Measurements from ENCODE around the gene TRIM69.
"Not testable (repeated sequence)": the region's sequence is repeated elsewhere in the genome, so short reads cannot be mapped to it uniquely, and the experiment has no call there.

The TRIM69 gene

DNA sequence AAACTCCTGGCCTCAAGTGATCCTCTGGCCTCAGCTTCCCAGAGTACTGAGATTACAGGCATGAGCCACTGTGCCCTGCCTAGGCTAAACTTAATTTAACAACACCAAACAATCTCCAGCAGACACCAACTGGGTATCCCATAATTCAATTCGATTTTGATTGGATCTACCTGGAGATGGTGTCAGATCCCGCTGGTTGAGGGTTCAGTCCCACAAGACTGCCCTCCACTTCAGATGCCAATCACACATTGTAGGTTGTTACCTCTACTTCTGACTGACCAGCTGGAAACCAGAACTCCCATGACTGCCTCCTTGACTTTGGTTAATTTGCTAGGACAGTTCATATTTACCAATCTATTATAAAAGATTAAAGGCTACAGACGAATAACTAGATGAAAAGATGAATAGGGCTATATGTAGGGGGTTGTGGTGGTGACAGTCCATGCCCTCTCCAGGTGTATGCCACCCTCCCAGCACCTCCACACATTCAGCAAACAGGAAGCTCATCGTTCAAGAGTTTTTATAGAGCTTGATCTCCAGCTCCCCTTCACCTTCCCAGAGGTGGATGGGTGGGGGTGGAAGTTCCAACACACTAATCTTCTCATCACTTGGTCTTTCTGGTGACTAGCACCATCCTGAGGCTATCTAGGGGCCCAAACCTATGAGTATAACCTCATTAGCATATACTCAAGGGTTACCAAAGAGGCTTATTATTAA lies 15.7 kb upstream of the TRIM69 start:
- H3K4me3 Mint-ChIP-seq: peak overlapping the region; percentile 14
- H3K27me3 Mint-ChIP-seq (ENCODE audit: low read depth): no peaks in the 10 kb centered on the region
- H3K4me1 Mint-ChIP-seq (ENCODE audit: low read depth): peaks cover 70% of the 10 kb centered on the region
- peaks cover 53% of the 10 kb centered on the region for H3K36me3 Mint-ChIP-seq (ENCODE audit: low read depth)
- H3K27ac Mint-ChIP-seq: peak overlapping the region; percentile 97
- no peaks in the 10 kb centered on the region for H3K9me3 Mint-ChIP-seq
- no peak for DNase-seq (ENCODE audit: low spot score)

- peaks cover 39% of the 10 kb centered on the region for H3K36me3 Mint-ChIP-seq (ENCODE audit: low read depth)
- H3K27me3 Mint-ChIP-seq (ENCODE audit: low read depth): no peaks in the 10 kb centered on the region
- no peaks in the 10 kb centered on the region for H3K9me3 Mint-ChIP-seq
- no peak overlapping the region for H3K4me3 Mint-ChIP-seq
- DNase-seq (ENCODE audit: low spot score): no peak
- peak overlapping the region; percentile 97 for H3K27ac Mint-ChIP-seq
- peaks cover 69% of the 10 kb centered on the region for H3K4me1 Mint-ChIP-seq (ENCODE audit: low read depth)
Observed at GRCh38 chr15:44722011-44722410, 14.3 kb upstream of the TRIM69 start.

- no peaks in the 10 kb centered on the region for H3K9me3 Mint-ChIP-seq
- H3K4me1 Mint-ChIP-seq (ENCODE audit: low read depth): peaks cover 55% of the 10 kb centered on the region
- DNase-seq (ENCODE audit: low spot score): no peak
- H3K36me3 Mint-ChIP-seq (ENCODE audit: low read depth): peaks cover 18% of the 10 kb centered on the region
- H3K4me3 Mint-ChIP-seq: peak overlapping the region; percentile 95
- H3K27ac Mint-ChIP-seq: peak overlapping the region; percentile 100
- no peaks in the 10 kb centered on the region for H3K27me3 Mint-ChIP-seq (ENCODE audit: low read depth)
Observed at GRCh38 chr15:44726136-44726535, 10.2 kb upstream of the TRIM69 start.

DNA sequence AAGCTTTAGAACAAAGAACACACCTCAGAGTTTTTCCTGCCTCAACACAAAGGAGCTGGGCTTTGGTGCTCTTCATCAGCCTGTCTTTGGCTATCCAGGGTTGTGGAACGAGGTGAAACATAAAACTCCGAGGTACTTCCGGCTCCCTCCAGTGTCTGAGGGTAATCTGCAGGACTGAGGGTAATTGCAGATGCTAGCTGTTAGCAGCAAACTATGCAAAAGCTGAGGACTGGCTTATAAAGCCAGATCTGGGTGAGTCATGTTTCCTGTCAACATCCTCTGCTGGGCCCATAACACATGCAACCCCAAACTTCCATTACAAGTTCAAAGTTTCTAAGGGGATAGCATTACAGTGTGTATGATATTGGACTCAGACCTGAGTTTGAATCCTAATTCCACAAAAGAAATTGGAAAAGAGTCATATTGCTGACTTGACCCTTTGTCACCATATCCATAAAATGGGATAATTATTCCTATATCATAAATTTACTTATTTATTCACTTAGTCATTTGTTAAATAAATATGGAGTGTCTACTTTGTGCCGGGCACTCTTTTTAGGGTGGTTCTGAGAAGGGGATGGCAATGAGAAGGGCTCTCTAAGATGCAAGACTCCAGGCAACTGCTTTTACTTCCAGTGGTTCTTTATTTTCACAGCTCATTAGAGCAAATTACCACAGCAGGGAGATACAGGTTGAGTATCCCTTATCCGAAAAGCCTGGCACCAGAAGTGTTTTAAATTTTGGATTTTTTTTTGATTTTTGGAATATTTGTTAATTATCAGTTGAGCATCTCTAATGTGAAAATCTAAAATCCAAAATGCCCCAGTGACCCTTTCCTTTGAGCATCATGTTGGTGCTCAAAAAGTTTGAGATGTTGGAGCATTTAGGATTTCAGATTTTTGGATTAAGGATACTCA lies 9.5 kb upstream of the TRIM69 start:
- H3K36me3 Mint-ChIP-seq (ENCODE audit: low read depth): peaks cover 20% of the 10 kb centered on the region
- peak overlapping the region; percentile 100 for H3K27ac Mint-ChIP-seq
- H3K4me3 Mint-ChIP-seq: peak overlapping the region; percentile 95
- peaks cover 57% of the 10 kb centered on the region for H3K4me1 Mint-ChIP-seq (ENCODE audit: low read depth)
- peak; percentile 82 for DNase-seq (ENCODE audit: low spot score)
- H3K27me3 Mint-ChIP-seq (ENCODE audit: low read depth): no peaks in the 10 kb centered on the region
- no peaks in the 10 kb centered on the region for H3K9me3 Mint-ChIP-seq

DNA sequence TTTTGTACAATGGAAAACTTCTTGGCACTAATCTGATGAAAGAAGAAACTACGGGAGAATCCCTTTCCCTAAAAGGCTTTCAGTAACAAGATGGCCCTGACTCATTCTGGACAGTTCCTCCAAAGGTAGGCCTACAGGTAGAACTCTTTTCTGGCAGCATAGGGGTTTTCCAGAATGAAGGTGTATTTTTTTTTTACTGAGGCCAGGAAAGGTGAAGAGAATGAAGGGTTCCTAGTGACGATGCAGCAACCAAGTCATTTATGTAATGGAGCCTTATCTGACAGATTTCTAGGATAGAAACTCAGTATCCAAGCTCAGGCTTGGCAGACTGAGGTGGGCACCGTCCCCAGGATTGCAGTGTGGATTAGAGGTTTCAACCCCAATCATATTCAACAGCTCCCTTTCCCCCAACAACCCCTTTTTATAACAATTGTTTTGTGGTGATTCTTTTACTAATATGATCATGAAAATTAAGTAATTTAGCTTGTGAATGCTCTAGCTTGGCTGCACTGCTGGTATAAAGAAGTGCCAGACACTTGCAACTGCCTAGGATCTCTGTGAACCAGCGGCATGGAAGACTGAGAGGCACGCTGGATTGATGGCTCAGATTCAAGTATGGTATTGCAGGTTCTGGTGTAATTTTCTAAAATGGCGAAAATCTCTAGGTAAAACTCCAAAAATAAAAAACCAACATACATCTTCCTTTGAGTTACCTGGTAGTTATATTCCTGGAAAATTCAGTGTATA lies 8.7 kb upstream of the TRIM69 start:
- Mint-ChIP-seq H3K36me3 (ENCODE audit: low read depth) (peaks cover 26% of the 10 kb centered on the region), H3K27ac (peak overlapping the region; percentile 100), H3K9me3 (no peaks in the 10 kb centered on the region), H3K4me1 (ENCODE audit: low read depth) (peaks cover 56% of the 10 kb centered on the region), H3K4me3 (peak overlapping the region; percentile 95), H3K27me3 (ENCODE audit: low read depth) (no peaks in the 10 kb centered on the region)
- no peak for DNase-seq (ENCODE audit: low spot score)

GRCh38 chr15:44728232-44728575 lies 8.1 kb upstream of the TRIM69 start:
- H3K27me3 Mint-ChIP-seq (ENCODE audit: low read depth); DNase-seq (ENCODE audit: low spot score); H3K9me3 Mint-ChIP-seq: not testable (repeated sequence)
- peaks cover 26% of the 10 kb centered on the region for H3K36me3 Mint-ChIP-seq (ENCODE audit: low read depth)
- H3K4me3 Mint-ChIP-seq: peak overlapping the region; percentile 98
- H3K27ac Mint-ChIP-seq: peak overlapping the region; percentile 100
- H3K4me1 Mint-ChIP-seq (ENCODE audit: low read depth): peaks cover 56% of the 10 kb centered on the region

DNA sequence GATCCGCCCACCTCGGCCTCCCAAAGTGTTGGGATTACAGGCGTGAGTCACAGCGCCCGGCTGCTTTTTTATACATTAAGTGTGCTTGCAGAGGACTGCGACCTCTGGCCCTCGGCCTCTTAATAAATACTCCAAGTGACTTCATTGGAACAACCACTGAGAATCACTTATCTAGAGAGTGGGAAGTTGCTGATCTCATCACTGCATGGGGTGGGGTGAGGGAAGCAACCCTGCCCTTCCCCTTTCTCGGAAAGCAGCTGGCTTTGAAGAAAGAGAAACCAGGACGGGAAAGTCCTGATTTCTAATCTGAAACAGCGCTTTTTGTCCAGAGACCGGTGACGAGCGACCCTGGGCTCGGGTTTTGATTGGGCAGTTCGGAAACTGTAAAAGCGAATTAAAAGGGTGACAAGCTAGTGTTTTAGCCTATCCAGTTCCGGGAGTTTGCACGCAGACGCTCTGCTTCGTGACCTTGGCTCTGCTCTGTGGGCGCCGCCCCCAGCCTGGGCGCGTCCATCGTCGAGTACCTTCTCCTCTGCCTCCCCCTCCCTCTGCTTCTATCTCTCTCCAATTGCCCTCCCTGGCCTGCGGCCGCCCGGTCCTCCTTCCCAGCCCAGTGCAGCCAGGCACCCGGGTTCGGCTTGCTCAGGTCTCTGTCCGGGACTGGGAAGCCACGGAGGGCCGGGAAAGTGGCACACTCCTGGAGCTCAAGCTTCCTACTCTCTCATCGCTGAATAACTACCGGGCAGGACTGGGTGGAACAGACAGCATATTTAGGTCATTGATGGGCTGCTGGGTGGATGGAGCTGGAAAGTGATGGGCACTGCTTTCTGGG lies 7.5 kb upstream of the TRIM69 start:
- Mint-ChIP-seq H3K27ac (peak overlapping the region; percentile 100), H3K4me1 (ENCODE audit: low read depth) (peaks cover 60% of the 10 kb centered on the region), H3K36me3 (ENCODE audit: low read depth) (peaks cover 29% of the 10 kb centered on the region), H3K4me3 (peak overlapping the region; percentile 98), H3K9me3 (no peaks in the 10 kb centered on the region), H3K27me3 (ENCODE audit: low read depth) (no peaks in the 10 kb centered on the region)
- peak; percentile 97 for DNase-seq (ENCODE audit: low spot score)

- Mint-ChIP-seq H3K27me3 (ENCODE audit: low read depth) (no peaks in the 10 kb centered on the region), H3K4me1 (ENCODE audit: low read depth) (peaks cover 58% of the 10 kb centered on the region), H3K4me3 (peak overlapping the region; percentile 98), H3K9me3 (no peaks in the 10 kb centered on the region), H3K36me3 (ENCODE audit: low read depth) (peaks cover 29% of the 10 kb centered on the region), H3K27ac (peak overlapping the region; percentile 100)
- no peak for DNase-seq (ENCODE audit: low spot score)
Observed at GRCh38 chr15:44729408-44730127, 6.8 kb upstream of the TRIM69 start.

DNA sequence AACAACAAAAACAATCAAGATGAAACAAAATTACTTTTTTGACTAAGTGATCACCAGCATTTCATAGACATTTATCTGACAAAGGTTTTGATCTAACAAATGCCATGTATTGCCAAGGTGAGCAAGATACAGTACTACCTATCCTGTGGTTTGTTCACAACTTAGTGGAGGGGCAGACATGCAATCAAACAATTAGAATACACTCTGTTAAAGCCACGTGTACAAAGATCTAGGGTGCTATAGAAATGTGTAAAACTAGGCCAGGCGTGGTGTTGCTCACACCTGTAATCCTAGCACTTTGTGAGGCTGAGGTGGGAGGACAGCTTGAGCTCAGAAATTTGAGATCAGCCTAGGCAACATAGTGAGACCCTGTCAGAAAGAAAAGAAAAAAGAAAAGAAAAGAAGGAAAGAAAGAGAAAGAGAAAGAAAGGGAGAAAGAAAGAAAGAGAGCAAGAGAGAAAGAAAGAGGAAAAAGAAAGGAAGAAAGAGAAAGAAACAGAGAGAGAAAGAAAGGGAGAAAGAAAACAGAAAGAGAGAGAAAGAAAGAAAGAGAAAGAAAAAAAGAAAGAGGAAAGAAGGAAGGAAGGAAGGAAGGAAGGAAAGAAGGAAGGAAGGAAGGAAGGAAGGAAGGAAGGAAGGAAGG lies 1.4 kb upstream of the TRIM69 start:
- peaks cover 60% of the 10 kb centered on the region for H3K4me1 Mint-ChIP-seq (ENCODE audit: low read depth)
- H3K36me3 Mint-ChIP-seq (ENCODE audit: low read depth): peaks cover 26% of the 10 kb centered on the region

GRCh38 chr15:44735482-44736180 lies 697 bp upstream of the TRIM69 start:
- Mint-ChIP-seq H3K9me3 (no peaks in the 10 kb centered on the region), H3K36me3 (ENCODE audit: low read depth) (peaks cover 25% of the 10 kb centered on the region), H3K4me3 (peak overlapping the region; percentile 86), H3K4me1 (ENCODE audit: low read depth) (peaks cover 59% of the 10 kb centered on the region), H3K27me3 (ENCODE audit: low read depth) (no peaks in the 10 kb centered on the region), H3K27ac (peak overlapping the region; percentile 94)
- DNase-seq (ENCODE audit: low spot score): peak; percentile 67

More for the DNA sequence above, 1.4 kb upstream of the TRIM69 start:
- peak overlapping the region; percentile 86 for H3K4me3 Mint-ChIP-seq
- no peaks in the 10 kb centered on the region for H3K27me3 Mint-ChIP-seq (ENCODE audit: low read depth)
- no peak for DNase-seq (ENCODE audit: low spot score)
- no peaks in the 10 kb centered on the region for H3K9me3 Mint-ChIP-seq
- peak overlapping the region; percentile 94 for H3K27ac Mint-ChIP-seq

DNA sequence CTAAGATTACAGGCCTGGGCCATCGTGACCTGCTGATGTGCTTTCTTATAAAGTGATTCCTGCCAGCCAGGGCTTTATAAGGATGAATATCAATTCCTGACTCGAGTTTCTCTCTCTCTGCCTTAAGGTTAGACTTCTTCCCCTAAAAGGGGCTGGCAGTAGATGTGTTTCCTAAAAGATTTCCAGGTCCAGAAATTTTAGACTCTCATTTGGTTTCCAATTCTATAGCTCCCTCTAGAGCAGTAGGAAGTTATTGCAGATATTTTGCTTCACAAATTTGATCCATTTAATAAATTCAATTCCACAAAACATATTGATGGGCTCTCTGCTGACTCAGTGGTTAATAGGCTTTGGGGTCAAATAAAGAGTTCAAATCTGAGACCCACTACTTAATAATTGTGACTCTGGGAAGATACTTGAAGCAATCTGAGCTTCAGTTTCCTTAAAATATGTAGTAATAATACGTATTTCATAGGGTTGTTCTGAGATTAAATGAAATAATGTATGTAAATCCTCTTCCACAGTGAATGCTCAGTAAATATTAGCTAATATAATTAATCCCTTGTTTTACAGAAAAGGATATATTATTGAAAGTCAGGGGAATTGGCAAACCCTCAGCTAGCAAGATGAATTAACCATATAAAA lies 2.1 kb downstream of the TRIM69 start:
- Mint-ChIP-seq H3K27ac (peak overlapping the region; percentile 55), H3K4me3 (peak overlapping the region; percentile 46), H3K27me3 (ENCODE audit: low read depth) (no peaks in the 10 kb centered on the region), H3K4me1 (ENCODE audit: low read depth) (peaks cover 44% of the 10 kb centered on the region), H3K36me3 (ENCODE audit: low read depth) (peaks cover 11% of the 10 kb centered on the region), H3K9me3 (peaks cover 3% of the 10 kb centered on the region)
- no peak for DNase-seq (ENCODE audit: low spot score)
